HepG2 (cell line): Measurements from ENCODE around the gene GAL3ST2. TPM values are rescaled to one million over a fixed set of nuclear protein-coding genes. Genes with fewer than 3 reads are reported as not detected.

Experiments used
- ATAC-seq: fragments of 200-7000 bp; cut with Tn5 transposase; 3 replicates; pipeline ENCODE4 v1.9.1; 2020; ENCODE audit warnings: mild to moderate bottlenecking, moderate library complexity
- BruUV-seq: library from RNA; stranded (reverse); fragments of 400-500 nt; replicated peaks from 2 replicates; lab custom pipeline; 2021; lab: Mats Ljungman, UMichigan
- CTCF ChIA-PET: fragments of 300-600 bp; formaldehyde crosslinking; extraction: SDS; loops from one replicate; lab custom pipeline; 2021; ENCODE audit warnings: low total read pairs, inconsistent platforms, low intra/inter-chr PET ratio; lab: Yijun Ruan, JAX
- POLR2A ChIA-PET: fragments of 350-600 bp; sonication (Branson Sonifier 250); formaldehyde crosslinking; loops from one replicate; lab custom pipeline; 2020; ENCODE audit warnings: antibody characterized with exemption, inconsistent platforms; lab: Yijun Ruan, JAX
- DNase-seq: peaks from one replicate; pipeline ENCODE4 v3.0.0-alpha.2; 2015; ENCODE audit warnings: low spot score
- FAIRE-seq: peaks from 3 replicates; lab custom pipeline; 2011; peaks lifted over from hg19 to GRCh38; lab: Jason Lieb, UNC
- H2AFZ ChIP-seq: one replicate; pipeline ENCODE4 v1.6.1; 2011; ENCODE audit warnings: low read length, inconsistent platforms
- H3K27ac ChIP-seq: fragments of 300-600 bp; 3 replicates; pipeline ENCODE4 v1.8.0; 2011; ENCODE audit warnings: mixed run types, mild to moderate bottlenecking, mixed read lengths, low read length, inconsistent platforms; ENCODE audit not compliant: insufficient read depth; ENCODE audit errors: extremely low read length
- H3K27me3 ChIP-seq, 2 experiments: fragments of 200-600 bp in 1 of 2; 2 replicates in 1 of 2; 3 replicates in 1 of 2; pipeline versions ENCODE4 v1.6.0 to v1.8.0; 2011; ENCODE audit warnings: low read length in 2 of 2, mild to moderate bottlenecking in 2 of 2, moderate library complexity in 2 of 2, inconsistent platforms in 1 of 2; ENCODE audit not compliant: insufficient read depth in 2 of 2, control insufficient read depth in 1 of 2
- H3K36me3 ChIP-seq, 2 experiments: fragments of 200-600 bp in 1 of 2; replicated peaks in 1 of 2; 2 replicates in 1 of 2; 3 replicates in 1 of 2; pipeline versions ENCODE4 v1.5.1 to v1.8.0; 2011; ENCODE audit warnings: low read length in 2 of 2, inconsistent platforms in 1 of 2; ENCODE audit not compliant: insufficient read depth in 2 of 2, control insufficient read depth in 1 of 2
- H3K4me1 ChIP-seq: 2 replicates; pipeline ENCODE4 v1.5.1; 2012; ENCODE audit warnings: low read length, inconsistent platforms; ENCODE audit not compliant: insufficient read depth
- H3K4me2 ChIP-seq: 2 replicates; pipeline ENCODE4 v1.6.0; 2011; ENCODE audit warnings: low read depth, low read length, inconsistent platforms
- H3K4me3 ChIP-seq, 3 experiments: fragments of 200-600 bp in 1 of 3; sonication (generic), shearing (Covaris generic) in 1 of 3; replicated peaks in 1 of 3; 2 replicates each; pipeline ENCODE4 v1.5.1; 2011 to 2016; ENCODE audit warnings: low read length in 3 of 3, inconsistent platforms in 2 of 3, low read depth in 2 of 3, mild to moderate bottlenecking in 2 of 3, control low read depth in 1 of 3, mixed read lengths in 1 of 3; ENCODE audit not compliant: insufficient read depth in 1 of 3
- H3K79me2 ChIP-seq: one replicate; pipeline ENCODE4 v1.6.1; 2011; ENCODE audit warnings: low read length, inconsistent platforms; ENCODE audit not compliant: insufficient read depth
- H3K9ac ChIP-seq: 2 replicates; pipeline ENCODE4 v1.6.0; 2011; ENCODE audit warnings: mild to moderate bottlenecking, low read depth, low read length, inconsistent platforms; ENCODE audit not compliant: insufficient read depth
- H3K9me3 ChIP-seq: 2 replicates; pipeline ENCODE4 v1.5.1; 2012; ENCODE audit warnings: mild to moderate bottlenecking, low read length
- H4K20me1 ChIP-seq: 2 replicates; pipeline ENCODE4 v1.6.0; 2011; ENCODE audit warnings: inconsistent platforms, mild to moderate bottlenecking, low read length, moderate library complexity; ENCODE audit not compliant: insufficient read depth
- DMTF1 ChIP-seq: sonication (generic); formaldehyde crosslinking; IDR thresholded peaks from 2 replicates; pipeline ENCODE4 v1.4.0; 2020; ENCODE audit warnings: mild to moderate bottlenecking, missing genetic modification reagents
- FOXP1 ChIP-seq, 2 experiments: fragments of 450-650 bp in 1 of 2; IDR thresholded peaks; 2 replicates each; pipeline ENCODE4 v1.6.1; 2017 to 2018; ENCODE audit warnings: antibody characterized with exemption in 1 of 2
- GLI4 ChIP-seq: sonication (generic); formaldehyde crosslinking; IDR thresholded peaks from 2 replicates; pipeline ENCODE4 v1.5.1; 2020; ENCODE audit warnings: missing genetic modification reagents, mild to moderate bottlenecking, moderate library complexity, borderline replicate concordance
- TEAD3 ChIP-seq: optimal IDR thresholded peaks from 2 replicates; pipeline ENCODE3; 2016; ENCODE audit warnings: borderline replicate concordance
- YEATS2 ChIP-seq: sonication (generic); formaldehyde crosslinking; IDR thresholded peaks from 2 replicates; pipeline ENCODE4 v1.4.0; 2020; ENCODE audit warnings: missing genetic modification reagents, borderline replicate concordance
- WGBS: methylation state at CpG from one replicate; pipeline ENCODE4 v1.1.6; 2017; ENCODE audit warnings: low lambda C conversion rate; 5-methylcytosine and 5-hydroxymethylcytosine counted together
- in situ Hi-C: cut with HindIII; loops from 2 replicates; pipeline ENCODE4 v1.10.0; 2017; ENCODE audit warnings: low pct_unique_long_range_greater_than_20kb; ENCODE audit not compliant: extremely low pct_ligation_motif_present
- intact Hi-C: fragments of 100-400 bp; cut with micrococcal nuclease; formaldehyde crosslinking; loops from one replicate; pipeline ENCODE4 v1.10.0; 2022; ENCODE audit not compliant: unreplicated experiment
- polyA plus RNA-seq, 8 experiments: library from polyadenylated mRNA; depleted of rRNA in 3 of 8; stranded (reverse) in 7 of 8; unstranded in 1 of 8; fragments of >200 nt; fragmentation: Illumina TruSeq in 4 of 8; extraction: Trizol in 4 of 8; gene quantifications; 2 replicates each; pipeline versions ENCODE4 v1.2.1 to v1.2.3, GENCODE V29; 2011 to 2016; ENCODE audit warnings: low read depth in 4 of 8, missing spikeins in 1 of 8, mixed read lengths in 1 of 8; ENCODE audit not compliant: insufficient read depth in 1 of 8
- total RNA-seq, 5 experiments: library from RNA; depleted of rRNA; stranded (reverse); fragments of >200 nt; fragmentation: Illumina TruSeq; extraction: Trizol; gene quantifications; 2 replicates each; pipeline ENCODE4 v1.2.3, GENCODE V29; 2016; ENCODE audit warnings: low read depth in 1 of 5
- TF ChIP-seq, protein P1 (sequence below): sonication (generic); formaldehyde crosslinking; IDR thresholded peaks from 2 replicates; pipeline ENCODE4 v1.4.0; 2020; ENCODE audit warnings: low read depth, missing genetic modification reagents

GAL3ST2 gene
- total and polyA plus RNA-seq, 2 of the 13 experiments (the other 11 are each of a cell fraction or from before 2014, with no cell fraction given): 0.17 to 0.20 TPM

GRCh38 chr2:241837197-241837965, 60.8 kb downstream of the GAL3ST2 start:
- peaks cover 8 to 51% of the 10 kb centered on the region in 2 experiments; a peak in 4 of 5 replicates for H3K27me3 ChIP-seq
- POLR2A ChIA-PET: interaction anchor here (1.6 kb wide), 1 partner anchor 65 kb away, joined by 5 read pairs; no protein-coding TSS in a partner anchor
- H3K4me1 ChIP-seq: peaks cover 17% of the 10 kb centered on the region
- H3K79me2 ChIP-seq: no peaks in the 10 kb centered on the region
- no peak overlapping the region for H3K27ac ChIP-seq
- DNase-seq (no peak), FAIRE-seq (no peak), ATAC-seq (no peak)
- no peaks in the 10 kb centered on the region for H3K36me3 ChIP-seq
- WGBS: 24% methylated on average over 13 of the region's 13 CpGs
- BruUV-seq: no TSS peak
- TF ChIP-seq DMTF1 (CRISPR knock-in tag): no peak
- no peak for TF ChIP-seq YEATS2 (CRISPR knock-in tag)
- TF ChIP-seq, protein P1, sequence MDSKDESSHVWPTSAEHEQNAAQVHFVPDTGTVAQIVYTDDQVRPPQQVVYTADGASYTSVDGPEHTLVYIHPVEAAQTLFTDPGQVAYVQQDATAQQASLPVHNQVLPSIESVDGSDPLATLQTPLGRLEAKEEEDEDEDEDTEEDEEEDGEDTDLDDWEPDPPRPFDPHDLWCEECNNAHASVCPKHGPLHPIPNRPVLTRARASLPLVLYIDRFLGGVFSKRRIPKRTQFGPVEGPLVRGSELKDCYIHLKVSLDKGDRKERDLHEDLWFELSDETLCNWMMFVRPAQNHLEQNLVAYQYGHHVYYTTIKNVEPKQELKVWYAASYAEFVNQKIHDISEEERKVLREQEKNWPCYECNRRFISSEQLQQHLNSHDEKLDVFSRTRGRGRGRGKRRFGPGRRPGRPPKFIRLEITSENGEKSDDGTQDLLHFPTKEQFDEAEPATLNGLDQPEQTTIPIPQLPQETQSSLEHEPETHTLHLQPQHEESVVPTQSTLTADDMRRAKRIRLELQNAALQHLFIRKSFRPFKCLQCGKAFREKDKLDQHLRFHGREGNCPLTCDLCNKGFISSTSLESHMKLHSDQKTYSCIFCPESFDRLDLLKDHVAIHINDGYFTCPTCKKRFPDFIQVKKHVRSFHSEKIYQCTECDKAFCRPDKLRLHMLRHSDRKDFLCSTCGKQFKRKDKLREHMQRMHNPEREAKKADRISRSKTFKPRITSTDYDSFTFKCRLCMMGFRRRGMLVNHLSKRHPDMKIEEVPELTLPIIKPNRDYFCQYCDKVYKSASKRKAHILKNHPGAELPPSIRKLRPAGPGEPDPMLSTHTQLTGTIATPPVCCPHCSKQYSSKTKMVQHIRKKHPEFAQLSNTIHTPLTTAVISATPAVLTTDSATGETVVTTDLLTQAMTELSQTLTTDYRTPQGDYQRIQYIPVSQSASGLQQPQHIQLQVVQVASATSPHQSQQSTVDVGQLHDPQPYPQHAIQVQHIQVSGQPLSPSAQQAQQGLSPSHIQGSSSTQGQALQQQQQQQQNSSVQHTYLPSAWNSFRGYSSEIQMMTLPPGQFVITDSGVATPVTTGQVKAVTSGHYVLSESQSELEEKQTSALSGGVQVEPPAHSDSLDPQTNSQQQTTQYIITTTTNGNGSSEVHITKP (CRISPR knock-in tag): no peak
- TF ChIP-seq FOXP1 (IDR thresholded peaks at IDR 0.05): no peak
- TF ChIP-seq FOXP1 (CRISPR knock-in tag; IDR thresholded peaks at IDR 0.05): no peak
- TF ChIP-seq TEAD3 (CRISPR knock-in tag): no peak
- no peak for TF ChIP-seq GLI4 (CRISPR knock-in tag)
- no peak overlapping the region for H3K9ac ChIP-seq
- intact Hi-C loops (no loop called here), in situ Hi-C loops (no loop called here)
- CTCF ChIA-PET: no interaction called here
- H3K4me3 ChIP-seq: no peak overlapping the region
- H3K9me3 ChIP-seq: no peaks in the 10 kb centered on the region
- H2AFZ ChIP-seq: no peak overlapping the region
- no peak overlapping the region for H3K4me2 ChIP-seq
- no peaks in the 10 kb centered on the region for H4K20me1 ChIP-seq
